Left ventricle myocardium inferior (tissue), 1 donor: ENCODE results near the gene RPL23. TPM values are rescaled to one million over a fixed set of nuclear protein-coding genes. Genes with fewer than 3 reads are reported as not detected.

Experiments
- DNase-seq: peaks from one replicate; pipeline ENCODE4 v3.0.0-alpha.2; 2020
- H3K27ac ChIP-seq: fragments of 200-600 bp; replicated peaks from 2 replicates; pipeline ENCODE4 v1.8.0; 2021
- H3K27me3 ChIP-seq: fragments of 200-600 bp; 2 replicates; pipeline ENCODE4 v1.8.0; 2021; ENCODE audit warnings: low read depth
- H3K36me3 ChIP-seq: fragments of 200-600 bp; 2 replicates; pipeline ENCODE4 v1.8.0; 2021
- H3K4me1 ChIP-seq: fragments of 200-600 bp; 2 replicates; pipeline ENCODE4 v1.8.0; 2021
- H3K4me3 ChIP-seq: fragments of 200-600 bp; 2 replicates; pipeline ENCODE4 v1.8.0; 2021; ENCODE audit warnings: mild to moderate bottlenecking, moderate library complexity
- H3K9me3 ChIP-seq: fragments of 200-600 bp; replicated peaks from 2 replicates; pipeline ENCODE4 v1.8.0; 2021
- CTCF ChIP-seq: fragments of 200-600 bp; IDR thresholded peaks from 2 replicates; pipeline ENCODE4 v1.8.0; 2021; ENCODE audit warnings: antibody characterized with exemption, mild to moderate bottlenecking, borderline replicate concordance
- intact Hi-C: fragments of 100-400 bp; cut with micrococcal nuclease; formaldehyde crosslinking; loops from one replicate; pipeline ENCODE4 v1.11.0; 2022
- total RNA-seq: library from RNA; stranded (reverse); fragmentation: NEBNext Ultra II Directional; extraction: Animal tissue kit (Norgen Biotek cat#: 25700); gene quantifications from one replicate; pipeline ENCODE4 v1.2.1, GENCODE V29; 2021
- donor health status: DM: no; HTN: yes; CAD: no; lungs with severe emphysema.

RPL23 gene
- total RNA-seq, 1 donor from 2014 or later: 760 TPM

- no peak for DNase-seq
- peak; percentile 12 for TF ChIP-seq CTCF
- H3K9me3 ChIP-seq: no peaks in the 10 kb centered on the region
- H3K36me3 ChIP-seq: peaks cover 22% of the 10 kb centered on the region
- H3K27me3 ChIP-seq: no peaks in the 10 kb centered on the region
- H3K4me1 ChIP-seq: peaks cover 95% of the 10 kb centered on the region
- H3K4me3 ChIP-seq: peak overlapping the region; percentile 18
- intact Hi-C loops: no loop called here
- peak overlapping the region; percentile 79 for H3K27ac ChIP-seq
These were observed 30.3 kb upstream of the RPL23 start for GRCh38 chr17:38883592-38884526.

- TF ChIP-seq CTCF: no peak
- Histone ChIP-seq H3K36me3 (peaks cover 29% of the 10 kb centered on the region), H3K4me3 (peak overlapping the region; percentile 2), H3K9me3 (no peaks in the 10 kb centered on the region), H3K27ac (peak overlapping the region; percentile 79), H3K4me1 (peaks cover 100% of the 10 kb centered on the region), H3K27me3 (no peaks in the 10 kb centered on the region)
- intact Hi-C loops: no loop called here
- no peak for DNase-seq
These were observed 29.3 kb upstream of the RPL23 start for GRCh38 chr17:38882870-38883269.

- peaks cover 31% of the 10 kb centered on the region for H3K36me3 ChIP-seq
- H3K4me3 ChIP-seq: peak overlapping the region; percentile 27
- no peaks in the 10 kb centered on the region for H3K9me3 ChIP-seq
- intact Hi-C loops: no loop called here
- peak; percentile 67 for DNase-seq
- peak overlapping the region; percentile 79 for H3K27ac ChIP-seq
- no peaks in the 10 kb centered on the region for H3K27me3 ChIP-seq
- no peak for TF ChIP-seq CTCF
- H3K4me1 ChIP-seq: peaks cover 100% of the 10 kb centered on the region
These were observed 28.2 kb upstream of the RPL23 start for GRCh38 chr17:38881600-38882191.

GRCh38 chr17:38879878-38880665 lies 26.6 kb upstream of the RPL23 start:
- no peak for TF ChIP-seq CTCF
- H3K4me3 ChIP-seq: peak overlapping the region; percentile 32
- intact Hi-C loops: no loop called here
- peaks cover 100% of the 10 kb centered on the region for H3K4me1 ChIP-seq
- no peak for DNase-seq
- H3K27me3 ChIP-seq: no peaks in the 10 kb centered on the region
- peak overlapping the region; percentile 79 for H3K27ac ChIP-seq
- H3K9me3 ChIP-seq: no peaks in the 10 kb centered on the region
- peaks cover 26% of the 10 kb centered on the region for H3K36me3 ChIP-seq

GRCh38 chr17:38877130-38877851 lies 23.8 kb upstream of the RPL23 start:
- intact Hi-C loops: no loop called here
- DNase-seq: no peak

More at GRCh38 chr17:38877130-38877851, 23.8 kb upstream of the RPL23 start:
- Histone ChIP-seq H3K27ac (peak overlapping the region; percentile 57), H3K4me3 (peak overlapping the region; percentile 11), H3K4me1 (peaks cover 100% of the 10 kb centered on the region), H3K36me3 (peaks cover 26% of the 10 kb centered on the region), H3K27me3 (no peaks in the 10 kb centered on the region), H3K9me3 (no peaks in the 10 kb centered on the region)
- TF ChIP-seq CTCF: no peak
